OCI-M2 (cell line): ENCODE data around the gene NFATC2.

ENCODE experiments used
- DNase-seq: peaks from one replicate; lab custom pipeline; 2025; ENCODE audit not compliant: unreplicated experiment; lab: John Stamatoyannopoulos, UW

The NFATC2 gene

GRCh38 chr20:51397137-51397536 is 145.4 kb downstream of the NFATC2 start:
- no peak for DNase-seq

- no peak for DNase-seq
Measured at GRCh38 chr20:51396365-51396909, 146.1 kb downstream of the NFATC2 start.

- no peak for DNase-seq
Measured at GRCh38 chr20:51394706-51395105, 147.8 kb downstream of the NFATC2 start.

- no peak for DNase-seq
Measured at GRCh38 chr20:51393571-51393970, 148.9 kb downstream of the NFATC2 start.

GRCh38 chr20:51392614-51393186 is 149.8 kb downstream of the NFATC2 start:
- DNase-seq = no peak

GRCh38 chr20:51391926-51392325 is 150.6 kb downstream of the NFATC2 start:
- no peak for DNase-seq

GRCh38 chr20:51389543-51390264 is 152.8 kb downstream of the NFATC2 start:
- no peak for DNase-seq

- DNase-seq = no peak
Measured at GRCh38 chr20:51388756-51389542, 153.6 kb downstream of the NFATC2 start.

- no peak for DNase-seq
Measured at GRCh38 chr20:51388227-51388626, 154.3 kb downstream of the NFATC2 start.

GRCh38 chr20:51387125-51387875 is 155.2 kb downstream of the NFATC2 start:
- no peak for DNase-seq

GRCh38 chr20:51386586-51386985 is 155.9 kb downstream of the NFATC2 start:
- no peak for DNase-seq

GRCh38 chr20:51385646-51386530 is 156.6 kb downstream of the NFATC2 start:
- no peak for DNase-seq

GRCh38 chr20:51384875-51385274 is 157.6 kb downstream of the NFATC2 start:
- no peak for DNase-seq

GRCh38 chr20:51383891-51384510 is 158.5 kb downstream of the NFATC2 start:
- DNase-seq = no peak

- DNase-seq = no peak
Measured at GRCh38 chr20:51382986-51383821, 159.3 kb downstream of the NFATC2 start.

- DNase-seq = no peak
Measured at GRCh38 chr20:51382111-51382985, 160.2 kb downstream of the NFATC2 start.

- DNase-seq = no peak
Measured at GRCh38 chr20:51381557-51381956, 161.0 kb downstream of the NFATC2 start.
